GM12878 (cell line): Measurements from ENCODE around the gene AK5. TPM values are rescaled to one million over a fixed set of nuclear protein-coding genes. Genes with fewer than 3 reads are reported as not detected.

Source experiments
- BACH1 ChIP-seq: fragments of 450-650 bp; IDR thresholded peaks from 2 replicates; pipeline ENCODE4 v1.6.1; 2017; ENCODE audit warnings: mild to moderate bottlenecking, borderline replicate concordance
- E2F8 ChIP-seq: fragments of 450-650 bp; IDR thresholded peaks from 2 replicates; pipeline ENCODE4 v1.6.1; 2018; ENCODE audit warnings: mild to moderate bottlenecking, low read depth, moderate library complexity; ENCODE audit not compliant: partially characterized antibody
- IKZF1 ChIP-seq: fragments of 450-650 bp; conservative IDR thresholded peaks from 2 replicates; pipeline ENCODE4 v1.6.1; 2017; ENCODE audit warnings: antibody characterized with exemption, mild to moderate bottlenecking
- IRF4 ChIP-seq: IDR thresholded peaks from 2 replicates; pipeline ENCODE4 v1.6.1; 2011; ENCODE audit warnings: low read depth, low read length
- KAT2A ChIP-seq: conservative IDR thresholded peaks from 2 replicates; pipeline ENCODE4 v1.6.1; 2011; ENCODE audit warnings: low read depth, low read length; ENCODE audit not compliant: control insufficient read depth
- RAD21 ChIP-seq: IDR thresholded peaks from 2 replicates; pipeline ENCODE4 v1.6.1; 2011; ENCODE audit warnings: mild to moderate bottlenecking, low read depth, low read length, moderate library complexity; ENCODE audit not compliant: insufficient read depth
- SIX5 ChIP-seq: IDR thresholded peaks from 2 replicates; pipeline ENCODE4 v1.6.1; 2011; ENCODE audit warnings: mild to moderate bottlenecking, low read depth, low read length, moderate library complexity; ENCODE audit not compliant: severe bottlenecking
- SP1 ChIP-seq: IDR thresholded peaks from one replicate; pipeline ENCODE4 v1.6.1; 2011; ENCODE audit warnings: low read depth, low read length
- TAF1 ChIP-seq: IDR thresholded peaks from 2 replicates; pipeline ENCODE4 v1.6.1; 2011; ENCODE audit warnings: mild to moderate bottlenecking, low read depth, low read length, borderline replicate concordance
- YY1 ChIP-seq: IDR thresholded peaks from 2 replicates; pipeline ENCODE4 v1.6.1; 2011; ENCODE audit warnings: low read depth, mild to moderate bottlenecking, low read length
- ZNF687 ChIP-seq: fragments of 450-650 bp; IDR thresholded peaks from 2 replicates; pipeline ENCODE4 v1.6.1; 2017; ENCODE audit warnings: mild to moderate bottlenecking, moderate library complexity
- polyA plus RNA-seq, 11 experiments: library from polyadenylated mRNA; depleted of rRNA in 4 of 11; unstranded in 6 of 11; stranded (reverse) in 5 of 11; fragments of >200 nt; fragmentation: Nextera tagmentation in 4 of 11; fragmentation: Illumina TruSeq in 1 of 11; extraction: Ambion mirVana in 4 of 11; extraction: Trizol in 1 of 11; gene quantifications; 1 replicate in 1 of 11; 2 replicates in 10 of 11; pipeline versions ENCODE4 v1.2.1 to v1.2.3, GENCODE V29; 2011 to 2016; ENCODE audit warnings: inconsistent platforms in 2 of 11, missing spikeins in 2 of 11, low read depth in 1 of 11
- total RNA-seq, 4 experiments: library from RNA; depleted of rRNA in 3 of 4; stranded (reverse); fragments of >200 nt in 3 of 4; fragmentation: Illumina TruSeq in 1 of 4; extraction: Trizol in 1 of 4; gene quantifications; 2 replicates each; pipeline versions ENCODE4 v1.2.1 to v1.2.3, GENCODE V29; 2013 to 2021
- TF ChIP-seq, protein P1 (sequence below): IDR thresholded peaks from 2 replicates; pipeline ENCODE4 v1.6.1; 2011; ENCODE audit warnings: borderline replicate concordance, low read depth, mild to moderate bottlenecking, moderate library complexity, mixed read lengths, low read length; ENCODE audit not compliant: insufficient read depth; ENCODE audit errors: extremely low read length

AK5 gene
- total and polyA plus RNA-seq, 10 of the 15 experiments (the other 5 are each of a cell fraction or from before 2014, with no cell fraction given), result 0.08 to 0.33 TPM; not detected in 8

DNA sequence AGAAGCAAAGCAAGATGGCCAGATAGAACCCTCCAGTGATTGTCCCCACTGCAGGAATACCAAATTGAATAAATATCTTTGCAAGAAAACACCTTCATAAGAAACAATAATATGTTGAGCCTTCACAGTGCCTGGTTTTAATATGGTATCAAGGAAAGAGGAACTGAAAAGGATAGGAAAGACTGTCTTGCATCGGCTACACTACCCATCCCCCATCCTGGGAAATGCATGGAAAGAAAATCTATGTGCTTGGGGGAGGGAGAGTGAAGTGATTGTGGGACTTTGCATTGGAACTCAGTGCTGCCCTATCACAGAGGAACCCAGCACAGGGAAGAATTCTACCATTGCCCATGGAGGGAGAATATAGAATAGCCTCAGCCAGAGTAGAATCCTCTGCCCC, 28.6 kb upstream of the AK5 start (continued):
- TF ChIP-seq SP1 (no peak), SIX5 (no peak), TAF1 (no peak), KAT2A (no peak), YY1 (no peak), IRF4 (no peak), ZNF687 (no peak), RAD21 (no peak), IKZF1 (no peak), E2F8 (no peak), BACH1 (no peak)
- TF ChIP-seq, protein P1, sequence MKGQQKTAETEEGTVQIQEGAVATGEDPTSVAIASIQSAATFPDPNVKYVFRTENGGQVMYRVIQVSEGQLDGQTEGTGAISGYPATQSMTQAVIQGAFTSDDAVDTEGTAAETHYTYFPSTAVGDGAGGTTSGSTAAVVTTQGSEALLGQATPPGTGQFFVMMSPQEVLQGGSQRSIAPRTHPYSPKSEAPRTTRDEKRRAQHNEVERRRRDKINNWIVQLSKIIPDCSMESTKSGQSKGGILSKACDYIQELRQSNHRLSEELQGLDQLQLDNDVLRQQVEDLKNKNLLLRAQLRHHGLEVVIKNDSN, result no peak
